ENCODE results near the gene RABGAP1L.

Gene RABGAP1L

GRCh38 chr1:174902531-174903099 lies 743.3 kb downstream of the RABGAP1L start:
- no peak for DNase-seq

GRCh38 chr1:174911606-174912005 lies 752.3 kb downstream of the RABGAP1L start:
- DNase-seq, result no peak

GRCh38 chr1:174912264-174912663 lies 752.9 kb downstream of the RABGAP1L start:
- DNase-seq, result no peak

GRCh38 chr1:174913225-174913903 lies 754.0 kb downstream of the RABGAP1L start:
- DNase-seq, result no peak

- DNase-seq, result no peak
Measured at GRCh38 chr1:174914991-174915390, 755.7 kb downstream of the RABGAP1L start.

GRCh38 chr1:174916846-174917245 lies 757.5 kb downstream of the RABGAP1L start:
- DNase-seq, result no peak

GRCh38 chr1:174920093-174920492 lies 760.8 kb downstream of the RABGAP1L start:
- DNase-seq, result no peak

DNA sequence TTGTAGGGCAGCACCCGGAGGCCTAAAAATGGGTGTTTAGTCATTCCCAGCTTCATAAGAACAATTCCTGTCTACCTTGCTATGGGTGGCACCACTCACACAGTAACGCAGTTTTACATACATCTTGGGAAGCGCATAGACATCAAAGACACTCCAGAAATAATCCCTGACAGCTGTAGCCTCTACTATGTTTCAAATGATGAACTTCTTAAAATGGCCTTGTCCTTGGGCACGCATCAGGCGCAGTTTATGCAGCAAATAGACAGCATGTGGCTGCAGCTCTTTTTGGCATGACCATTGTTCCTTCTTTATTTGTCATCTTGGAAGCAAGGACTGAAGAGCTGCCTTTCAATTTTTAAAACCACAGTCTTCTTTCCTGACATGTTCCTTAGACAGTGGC lies 762.8 kb downstream of the RABGAP1L start:
- no peak for DNase-seq

DNA sequence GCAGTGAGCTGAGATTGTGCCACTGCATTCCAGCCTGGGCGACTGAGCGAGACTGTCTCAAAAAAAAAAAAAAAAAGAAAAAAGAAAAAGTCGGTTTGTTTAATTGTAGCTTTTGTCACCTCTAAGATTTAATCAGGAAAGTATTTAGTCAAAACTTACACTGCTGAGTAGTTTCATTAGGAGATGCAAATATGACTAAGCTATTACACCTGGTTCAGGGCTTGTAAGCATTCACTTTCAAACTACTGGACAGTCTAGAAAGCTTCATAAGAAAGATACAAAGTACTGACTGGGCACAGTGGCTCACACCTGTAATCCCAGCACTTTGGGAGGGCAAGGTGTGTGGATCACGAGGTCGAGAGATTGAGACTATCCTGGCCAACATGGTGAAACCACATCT lies 764.5 kb downstream of the RABGAP1L start:
- no peak for DNase-seq

DNA sequence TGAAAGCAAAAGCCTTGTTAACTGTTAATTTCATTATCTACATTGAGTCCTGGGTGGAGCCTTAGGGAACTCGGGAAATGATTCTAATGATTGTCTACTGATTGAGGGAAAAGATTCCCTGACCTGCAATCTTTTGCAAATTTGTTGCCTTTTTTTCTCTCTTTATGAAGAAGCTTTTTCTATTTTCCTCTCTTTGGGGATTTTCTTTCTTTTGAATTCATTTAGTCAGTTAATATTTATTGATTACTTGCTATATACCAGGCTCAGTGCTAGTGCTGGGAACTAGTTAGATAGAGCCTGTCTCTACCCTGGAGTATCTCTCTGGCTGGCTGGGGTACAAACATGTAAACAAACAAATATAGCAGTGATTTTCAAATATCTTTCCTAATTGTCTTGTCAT lies 769.2 kb downstream of the RABGAP1L start:
- no peak for DNase-seq

DNA sequence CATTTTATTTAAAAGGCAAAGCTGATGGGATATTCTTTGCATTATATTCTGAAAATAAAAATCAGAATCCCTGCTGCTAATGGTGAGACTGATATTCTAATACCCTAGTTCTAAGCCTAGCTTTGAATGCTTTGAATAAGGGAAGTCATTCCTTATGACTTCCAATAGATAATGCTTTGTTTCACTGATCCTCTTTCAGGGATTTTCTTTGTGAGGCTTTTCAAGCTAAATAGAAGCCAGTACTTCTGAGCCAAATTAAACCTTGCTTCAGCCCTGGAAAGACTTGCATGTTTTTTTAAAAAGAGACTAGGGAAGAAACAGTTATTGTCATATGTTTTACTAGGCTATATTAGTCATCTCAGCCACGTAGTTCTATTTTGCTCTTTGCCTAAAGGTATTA lies 771.9 kb downstream of the RABGAP1L start:
- no peak for DNase-seq

- no peak for DNase-seq
Measured at GRCh38 chr1:174932587-174932986, 773.3 kb downstream of the RABGAP1L start.

DNA sequence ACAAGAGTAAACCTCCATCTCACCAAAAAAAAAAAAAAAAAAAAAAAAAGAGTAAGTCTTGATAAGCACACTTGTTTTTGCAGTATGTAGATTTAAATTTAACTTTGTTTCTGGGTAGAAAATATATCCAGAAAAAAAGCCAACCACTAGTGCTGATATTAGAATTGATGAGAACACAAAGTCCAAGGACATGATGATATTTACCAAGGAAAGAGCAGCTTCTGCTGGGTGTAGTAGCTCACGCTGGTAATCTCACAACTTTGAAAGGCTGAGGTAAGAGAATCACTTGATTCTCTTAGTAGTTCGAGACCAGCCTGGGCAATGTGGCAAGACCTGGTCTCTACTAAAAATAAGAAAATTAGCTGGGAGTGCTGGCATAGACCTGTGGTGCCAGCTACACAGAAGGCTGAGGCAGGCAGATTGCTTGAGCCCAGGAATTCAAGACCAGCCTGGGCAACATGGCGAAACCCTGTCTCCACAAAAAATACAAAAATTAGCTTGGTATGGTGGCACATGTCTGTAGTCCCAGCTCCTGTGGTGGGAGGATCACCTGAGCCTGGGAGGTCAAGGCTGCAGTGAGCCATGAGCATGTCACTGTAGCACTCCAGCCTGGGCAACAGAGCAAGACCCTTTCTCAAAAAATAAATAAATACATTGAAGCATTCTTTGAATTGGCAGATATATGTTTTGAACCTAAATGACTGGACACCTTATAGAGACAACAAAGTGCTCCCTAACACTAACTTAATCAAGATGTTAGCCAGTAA lies 776.8 kb downstream of the RABGAP1L start:
- DNase-seq, result no peak

GRCh38 chr1:174938281-174939007 lies 779.1 kb downstream of the RABGAP1L start:
- DNase-seq, result no peak

GRCh38 chr1:174939775-174940545 lies 780.6 kb downstream of the RABGAP1L start:
- DNase-seq, result no peak

DNA sequence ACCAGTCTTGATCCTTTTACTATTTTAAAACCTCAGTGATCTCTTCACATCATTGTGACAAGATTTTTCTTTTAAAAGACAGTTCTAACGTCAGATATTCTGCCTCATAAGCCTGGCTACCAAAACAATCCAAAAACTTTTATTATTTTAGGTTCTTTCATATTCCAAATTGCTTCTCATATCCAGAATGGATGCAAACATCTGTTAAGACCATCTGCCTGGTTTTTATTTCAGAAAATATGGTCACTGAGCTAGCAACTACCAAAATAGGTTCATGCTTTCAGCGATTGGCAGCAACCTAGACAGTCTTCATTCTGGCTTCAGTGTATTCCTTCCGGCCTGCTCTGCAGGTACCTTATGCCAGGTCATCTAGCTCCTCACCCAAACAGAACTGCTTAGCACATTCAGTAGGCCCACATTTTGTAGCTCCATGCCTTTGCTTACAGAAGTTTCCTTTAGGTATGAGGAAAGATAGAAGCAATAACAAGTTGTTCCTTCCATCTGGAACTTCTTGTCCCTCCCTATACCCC lies 781.4 kb downstream of the RABGAP1L start:
- no peak for DNase-seq

DNA sequence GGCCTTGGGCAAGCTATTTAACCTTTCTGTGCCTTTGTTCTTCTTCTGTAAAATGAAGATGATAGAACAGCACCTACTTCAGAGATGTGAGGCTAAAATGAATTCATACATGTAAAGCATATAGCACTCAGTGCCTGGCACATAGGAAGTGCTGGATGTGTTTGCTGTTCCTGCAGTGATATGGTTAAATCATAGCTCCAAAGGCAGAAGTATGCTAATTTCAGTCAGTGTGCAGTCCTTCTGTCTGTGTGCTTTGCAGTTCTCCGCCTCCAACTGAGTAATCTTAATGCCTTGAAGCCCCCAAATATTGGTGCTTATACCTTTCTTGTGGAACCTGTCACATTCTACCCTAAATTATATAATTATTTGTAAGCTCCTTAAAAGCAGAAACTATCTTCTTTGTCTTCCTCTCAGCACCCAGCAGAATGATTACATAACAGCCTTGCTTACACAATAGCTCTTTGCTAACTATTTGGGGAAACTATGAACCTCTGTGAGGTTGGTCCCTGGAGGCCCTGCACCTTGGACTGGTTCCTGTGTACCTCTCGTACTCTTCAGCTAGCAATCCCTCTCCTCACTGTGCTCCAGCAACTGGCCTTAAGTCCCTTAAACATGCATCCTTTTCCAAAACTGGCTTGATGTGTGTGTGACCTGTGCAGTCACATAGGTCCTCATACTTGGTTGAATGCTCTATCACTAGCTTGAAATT lies 783.4 kb downstream of the RABGAP1L start:
- DNase-seq, result no peak

DNA sequence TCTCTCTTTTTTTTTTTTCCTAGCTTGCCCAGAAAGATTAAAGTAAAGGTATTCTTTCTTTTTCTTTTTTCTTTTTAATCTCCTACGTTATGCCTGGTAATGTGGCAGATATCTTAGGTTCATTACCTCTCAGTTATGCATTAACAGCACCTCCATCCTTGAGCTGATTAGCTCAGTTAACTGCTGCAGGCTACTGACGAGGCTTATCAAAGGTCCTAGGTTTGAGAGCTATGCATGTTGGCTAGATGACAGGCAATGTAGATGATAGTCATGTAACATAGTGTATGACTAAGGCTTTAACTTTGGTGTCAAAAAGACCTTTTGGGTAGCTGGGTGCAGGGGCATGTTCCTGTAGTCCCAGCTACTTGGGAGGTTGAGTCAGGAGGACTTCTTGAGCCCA lies 786.7 kb downstream of the RABGAP1L start:
- DNase-seq, result no peak

- DNase-seq, result no peak
Measured at GRCh38 chr1:174949061-174949460, 789.7 kb downstream of the RABGAP1L start.

GRCh38 chr1:174949645-174950044 lies 790.3 kb downstream of the RABGAP1L start:
- DNase-seq, result no peak

- no peak for DNase-seq
Measured at GRCh38 chr1:174953285-174954072, 794.2 kb downstream of the RABGAP1L start.
